ENCODE measurements around the gene ABCC10. TPM values are rescaled to one million over a fixed set of nuclear protein-coding genes. Genes with fewer than 3 reads are reported as not detected.
"Not testable (repeated sequence)": the region's sequence is repeated elsewhere in the genome, so short reads cannot be mapped to it uniquely, and the experiment has no call there.

ABCC10 gene
- total and polyA plus RNA-seq, 9 donors = 10.7 to 22.0 (median 14.3) TPM

GRCh38 chr6:43393133-43393532 is 34.2 kb upstream of the ABCC10 start:
- WGBS (ENCODE audit: insufficient coverage) = 29% methylated on average over 6 of the region's 11 CpGs

GRCh38 chr6:43393602-43394001 is 33.7 kb upstream of the ABCC10 start:
- no peaks in the 10 kb centered on the region for H3K9me3 ChIP-seq (replicated peaks; ENCODE audit: control insufficient read depth, low read depth, low read length)
- H3K4me1 ChIP-seq (ENCODE audit: control insufficient read depth, insufficient read depth, low read length) = no peaks in the 10 kb centered on the region
- DNase-seq = no peak
- no peaks in the 10 kb centered on the region for H3K36me3 ChIP-seq (ENCODE audit: control insufficient read depth, insufficient read depth, low read length)
- H3K27me3 ChIP-seq (ENCODE audit: control insufficient read depth, insufficient read depth, low read length) = peaks cover 8% of the 10 kb centered on the region
- WGBS (ENCODE audit: insufficient coverage) = 58% methylated on average over 4 of the region's 5 CpGs
- H3K4me3 ChIP-seq (ENCODE audit: low read length) = no peak overlapping the region
- no peak overlapping the region for H3K27ac ChIP-seq (ENCODE audit: low read length)

More at GRCh38 chr6:43393133-43393532, 34.2 kb upstream of the ABCC10 start:
- not testable (repeated sequence) for H3K4me1 ChIP-seq (ENCODE audit: control insufficient read depth, insufficient read depth, low read length); H3K27me3 ChIP-seq (ENCODE audit: control insufficient read depth, insufficient read depth, low read length); H3K36me3 ChIP-seq (ENCODE audit: control insufficient read depth, insufficient read depth, low read length); H3K27ac ChIP-seq (ENCODE audit: low read length); H3K9me3 ChIP-seq (replicated peaks; ENCODE audit: control insufficient read depth, low read depth, low read length); H3K4me3 ChIP-seq (ENCODE audit: low read length); DNase-seq

- no peak for DNase-seq
- no peaks in the 10 kb centered on the region for H3K9me3 ChIP-seq (replicated peaks; ENCODE audit: control insufficient read depth, low read depth, low read length)
- no peaks in the 10 kb centered on the region for H3K36me3 ChIP-seq (ENCODE audit: control insufficient read depth, insufficient read depth, low read length)
- no peak overlapping the region for H3K4me3 ChIP-seq (ENCODE audit: low read length)
- H3K27ac ChIP-seq (ENCODE audit: low read length) = no peak overlapping the region
- H3K27me3 ChIP-seq (ENCODE audit: control insufficient read depth, insufficient read depth, low read length) = peaks cover 8% of the 10 kb centered on the region
- no CpG with 5 or more reads among the region's 4 CpGs for WGBS (ENCODE audit: insufficient coverage)
- H3K4me1 ChIP-seq (ENCODE audit: control insufficient read depth, insufficient read depth, low read length) = no peaks in the 10 kb centered on the region
Observed at GRCh38 chr6:43394982-43395381, 32.4 kb upstream of the ABCC10 start.

- H3K9me3 ChIP-seq (replicated peaks; ENCODE audit: control insufficient read depth, low read depth, low read length) = no peaks in the 10 kb centered on the region
- H3K36me3 ChIP-seq (ENCODE audit: control insufficient read depth, insufficient read depth, low read length) = no peaks in the 10 kb centered on the region
- no peak overlapping the region for H3K4me3 ChIP-seq (ENCODE audit: low read length)
- H3K27me3 ChIP-seq (ENCODE audit: control insufficient read depth, insufficient read depth, low read length) = peaks cover 8% of the 10 kb centered on the region
- no peak overlapping the region for H3K27ac ChIP-seq (ENCODE audit: low read length)
- H3K4me1 ChIP-seq (ENCODE audit: control insufficient read depth, insufficient read depth, low read length) = no peaks in the 10 kb centered on the region
- DNase-seq = no peak
- 32% methylated on average over 2 of the region's 4 CpGs for WGBS (ENCODE audit: insufficient coverage)
Observed at GRCh38 chr6:43395776-43396175, 31.6 kb upstream of the ABCC10 start.

GRCh38 chr6:43396408-43397149 is 30.8 kb upstream of the ABCC10 start:
- no peak overlapping the region for H3K4me3 ChIP-seq (ENCODE audit: low read length)
- no peaks in the 10 kb centered on the region for H3K9me3 ChIP-seq (replicated peaks; ENCODE audit: control insufficient read depth, low read depth, low read length)
- WGBS (ENCODE audit: insufficient coverage) = 45% methylated on average over 6 of the region's 6 CpGs
- peaks cover under 1% of the 10 kb centered on the region for H3K27me3 ChIP-seq (ENCODE audit: control insufficient read depth, insufficient read depth, low read length)
- no peak overlapping the region for H3K27ac ChIP-seq (ENCODE audit: low read length)
- no peaks in the 10 kb centered on the region for H3K36me3 ChIP-seq (ENCODE audit: control insufficient read depth, insufficient read depth, low read length)
- no peak for DNase-seq
- H3K4me1 ChIP-seq (ENCODE audit: control insufficient read depth, insufficient read depth, low read length) = no peaks in the 10 kb centered on the region

- no peaks in the 10 kb centered on the region for H3K36me3 ChIP-seq (ENCODE audit: control insufficient read depth, insufficient read depth, low read length)
- no peaks in the 10 kb centered on the region for H3K9me3 ChIP-seq (replicated peaks; ENCODE audit: control insufficient read depth, low read depth, low read length)
- no peak for DNase-seq
- no peak overlapping the region for H3K4me3 ChIP-seq (ENCODE audit: low read length)
- no CpG with 5 or more reads among the region's 3 CpGs for WGBS (ENCODE audit: insufficient coverage)
- H3K4me1 ChIP-seq (ENCODE audit: control insufficient read depth, insufficient read depth, low read length) = no peaks in the 10 kb centered on the region
- peaks cover 4% of the 10 kb centered on the region for H3K27me3 ChIP-seq (ENCODE audit: control insufficient read depth, insufficient read depth, low read length)
- H3K27ac ChIP-seq (ENCODE audit: low read length) = no peak overlapping the region
Observed at GRCh38 chr6:43399932-43400487, 27.3 kb upstream of the ABCC10 start.

GRCh38 chr6:43401730-43402129 is 25.6 kb upstream of the ABCC10 start:
- no peak overlapping the region for H3K4me3 ChIP-seq (ENCODE audit: low read length)
- no peaks in the 10 kb centered on the region for H3K36me3 ChIP-seq (ENCODE audit: control insufficient read depth, insufficient read depth, low read length)
- no peak for DNase-seq
- peaks cover 4% of the 10 kb centered on the region for H3K27me3 ChIP-seq (ENCODE audit: control insufficient read depth, insufficient read depth, low read length)
- no peaks in the 10 kb centered on the region for H3K9me3 ChIP-seq (replicated peaks; ENCODE audit: control insufficient read depth, low read depth, low read length)
- no peaks in the 10 kb centered on the region for H3K4me1 ChIP-seq (ENCODE audit: control insufficient read depth, insufficient read depth, low read length)
- no peak overlapping the region for H3K27ac ChIP-seq (ENCODE audit: low read length)
- 85% methylated on average over 2 of the region's 3 CpGs for WGBS (ENCODE audit: insufficient coverage)

GRCh38 chr6:43402820-43403219 is 24.5 kb upstream of the ABCC10 start:
- no peaks in the 10 kb centered on the region for H3K36me3 ChIP-seq (ENCODE audit: control insufficient read depth, insufficient read depth, low read length)
- H3K27me3 ChIP-seq (ENCODE audit: control insufficient read depth, insufficient read depth, low read length) = peaks cover 4% of the 10 kb centered on the region
- H3K4me1 ChIP-seq (ENCODE audit: control insufficient read depth, insufficient read depth, low read length) = no peaks in the 10 kb centered on the region
- H3K4me3 ChIP-seq (ENCODE audit: low read length) = no peak overlapping the region
- 46% methylated on average over 1 of the region's 1 CpG for WGBS (ENCODE audit: insufficient coverage)
- H3K9me3 ChIP-seq (replicated peaks; ENCODE audit: control insufficient read depth, low read depth, low read length) = no peaks in the 10 kb centered on the region
- no peak for DNase-seq
- no peak overlapping the region for H3K27ac ChIP-seq (ENCODE audit: low read length)

GRCh38 chr6:43405354-43405753 is 22.0 kb upstream of the ABCC10 start:
- peaks cover 4% of the 10 kb centered on the region for H3K27me3 ChIP-seq (ENCODE audit: control insufficient read depth, insufficient read depth, low read length)
- no peak overlapping the region for H3K27ac ChIP-seq (ENCODE audit: low read length)
- 51% methylated on average over 3 of the region's 3 CpGs for WGBS (ENCODE audit: insufficient coverage)
- H3K4me3 ChIP-seq (ENCODE audit: low read length) = no peak overlapping the region
- H3K4me1 ChIP-seq (ENCODE audit: control insufficient read depth, insufficient read depth, low read length) = no peaks in the 10 kb centered on the region
- no peaks in the 10 kb centered on the region for H3K36me3 ChIP-seq (ENCODE audit: control insufficient read depth, insufficient read depth, low read length)
- DNase-seq = no peak
- H3K9me3 ChIP-seq (replicated peaks; ENCODE audit: control insufficient read depth, low read depth, low read length) = no peaks in the 10 kb centered on the region

GRCh38 chr6:43407296-43407695 is 20.0 kb upstream of the ABCC10 start:
- Histone ChIP-seq H3K27ac (ENCODE audit: low read length) (no peak overlapping the region), H3K9me3 (replicated peaks; ENCODE audit: control insufficient read depth, low read depth, low read length) (no peaks in the 10 kb centered on the region), H3K4me1 (ENCODE audit: control insufficient read depth, insufficient read depth, low read length) (no peaks in the 10 kb centered on the region), H3K4me3 (ENCODE audit: low read length) (no peak overlapping the region), H3K27me3 (ENCODE audit: control insufficient read depth, insufficient read depth, low read length) (peaks cover 4% of the 10 kb centered on the region), H3K36me3 (ENCODE audit: control insufficient read depth, insufficient read depth, low read length) (no peaks in the 10 kb centered on the region)
- no peak for DNase-seq
- WGBS (ENCODE audit: insufficient coverage) = 86% methylated on average over 1 of the region's 1 CpG
